GM18868 (cell line): ENCODE measurements around the gene VDR.
"Not testable (repeated sequence)": the region's sequence is repeated elsewhere in the genome, so short reads cannot be mapped to it uniquely, and the experiment has no call there.

Experiments used
- ATAC-seq: cut with Tn5 transposase; IDR thresholded peaks from one replicate; pipeline ENCODE4 v1.9.1; 2021; ENCODE audit warnings: mild to moderate bottlenecking, moderate library complexity; ENCODE audit not compliant: unreplicated experiment

VDR gene

GRCh38 chr12:47817272-47818006 lies 87.4 kb downstream of the VDR start:
- no peak for ATAC-seq

DNA sequence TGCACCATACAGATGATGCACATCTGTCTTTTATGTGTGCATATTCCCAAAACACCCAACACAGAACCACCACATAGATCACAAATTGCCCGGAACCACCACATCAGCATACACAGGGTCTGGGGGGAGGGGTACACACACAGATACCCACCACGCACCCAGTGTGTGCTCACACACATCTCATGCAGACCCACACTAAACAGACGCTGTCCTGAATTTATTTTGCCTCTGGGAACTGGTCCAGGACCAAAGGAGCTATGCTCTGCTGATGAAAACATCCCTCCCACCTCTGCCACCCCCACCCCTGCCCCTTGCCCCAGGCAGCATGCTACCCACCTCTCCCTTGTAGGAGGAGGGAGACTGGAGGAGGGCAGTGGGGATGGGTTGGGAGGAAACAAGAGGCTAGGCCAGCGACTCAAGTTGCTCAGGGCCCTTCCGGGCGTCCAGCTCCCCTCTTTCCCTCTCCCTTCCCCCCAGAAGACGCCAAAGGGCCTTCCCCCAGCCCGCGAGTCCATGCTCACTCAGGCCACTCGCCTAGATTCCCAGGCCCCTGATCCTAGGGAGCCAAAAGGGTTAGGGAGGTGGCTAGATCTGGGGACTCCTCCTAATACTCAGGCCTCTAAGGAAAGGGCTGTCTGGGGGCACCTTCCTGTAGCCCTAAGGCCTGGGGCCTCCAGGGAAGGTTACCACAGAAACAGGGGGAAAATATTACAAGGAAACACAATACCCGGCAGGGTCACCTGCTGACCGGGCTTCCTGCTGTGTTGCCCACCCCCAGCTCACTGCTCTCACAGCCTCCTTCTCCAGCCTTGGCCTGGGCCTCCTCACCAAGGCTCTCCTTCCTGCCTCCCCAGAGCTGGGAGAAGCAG lies 88.2 kb downstream of the VDR start:
- no peak for ATAC-seq

GRCh38 chr12:47815447-47815846 lies 89.3 kb downstream of the VDR start:
- not testable (repeated sequence) for ATAC-seq

GRCh38 chr12:47814539-47815170 lies 90.1 kb downstream of the VDR start:
- ATAC-seq: no peak

- peak; percentile 26 for ATAC-seq
Measured at GRCh38 chr12:47813511-47814196, 91.1 kb downstream of the VDR start.

GRCh38 chr12:47812797-47813510 lies 91.8 kb downstream of the VDR start:
- ATAC-seq: peak; percentile 71

GRCh38 chr12:47811581-47812484 lies 93.0 kb downstream of the VDR start:
- no peak for ATAC-seq

DNA sequence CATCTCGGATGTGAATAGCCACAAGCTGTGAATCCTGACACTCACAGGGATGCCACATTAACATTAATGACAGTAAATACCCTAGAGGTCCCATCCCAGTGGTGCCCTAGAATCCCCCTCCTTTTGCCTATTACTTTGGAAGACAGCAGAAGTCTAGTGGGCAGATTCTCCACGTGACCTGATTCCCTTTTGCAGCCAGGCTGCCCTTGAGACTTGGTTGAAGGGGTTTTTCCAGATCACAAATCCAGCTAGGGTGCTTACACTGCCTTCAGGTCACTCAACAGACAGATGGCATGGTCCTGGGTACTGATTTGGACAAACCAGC lies 93.8 kb downstream of the VDR start:
- ATAC-seq: no peak

DNA sequence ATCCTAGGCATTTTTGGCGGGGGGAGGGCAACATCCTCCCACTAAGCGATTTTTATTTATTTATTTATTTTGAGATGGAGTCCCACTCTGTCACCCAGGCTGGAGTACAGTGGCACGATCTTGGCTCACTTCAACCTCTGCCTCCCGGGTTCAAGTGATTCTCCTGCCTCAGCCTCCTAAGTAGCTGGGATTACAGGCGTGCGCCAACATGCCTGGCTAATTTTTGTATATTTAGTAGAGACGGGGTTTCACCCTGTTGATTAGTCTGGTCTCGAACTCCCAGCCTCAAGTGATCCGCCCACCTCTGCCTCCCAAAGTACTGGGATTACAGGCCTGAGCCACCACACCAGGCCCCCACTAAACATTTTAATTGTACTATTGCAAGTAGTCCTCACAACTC lies 95.3 kb downstream of the VDR start:
- not testable (repeated sequence) for ATAC-seq

DNA sequence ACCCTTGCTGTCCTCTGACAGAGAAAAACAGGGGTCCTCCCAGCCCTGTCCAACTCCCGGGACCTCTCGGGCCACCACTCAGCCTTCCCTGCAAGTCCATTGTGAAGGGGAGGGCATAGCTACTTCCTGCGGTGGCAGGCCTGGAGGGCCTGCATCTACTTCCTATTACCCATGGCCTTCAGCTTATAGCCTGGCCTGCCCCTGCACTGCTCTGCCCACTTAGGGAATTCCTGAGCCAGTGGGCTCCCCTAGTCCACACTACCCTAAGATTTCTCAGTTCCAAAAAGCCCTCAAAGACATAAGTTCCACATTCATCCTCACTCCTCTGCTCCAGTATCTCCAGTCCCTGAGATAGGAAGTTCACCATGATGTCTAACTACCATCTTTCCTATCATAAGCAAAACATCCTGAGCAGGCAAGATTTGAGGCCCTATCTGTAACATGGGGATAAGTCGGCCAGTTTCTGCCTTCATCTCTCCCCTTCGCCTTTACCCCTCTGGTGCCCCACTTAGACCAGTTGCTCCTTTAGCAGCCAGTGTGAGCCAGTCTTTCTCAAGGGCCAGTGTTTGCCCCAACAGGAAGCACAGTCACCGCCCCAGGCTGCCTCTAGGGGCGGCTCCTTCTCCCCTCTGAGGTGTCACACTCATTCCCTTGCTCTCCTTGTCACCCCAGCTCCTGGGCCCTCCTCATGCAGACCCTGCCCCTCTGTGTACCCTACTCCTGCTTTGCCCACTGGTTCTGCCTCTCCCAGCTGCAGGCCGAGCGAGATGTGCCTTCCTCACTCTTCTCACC lies 96.0 kb downstream of the VDR start:
- no peak for ATAC-seq

DNA sequence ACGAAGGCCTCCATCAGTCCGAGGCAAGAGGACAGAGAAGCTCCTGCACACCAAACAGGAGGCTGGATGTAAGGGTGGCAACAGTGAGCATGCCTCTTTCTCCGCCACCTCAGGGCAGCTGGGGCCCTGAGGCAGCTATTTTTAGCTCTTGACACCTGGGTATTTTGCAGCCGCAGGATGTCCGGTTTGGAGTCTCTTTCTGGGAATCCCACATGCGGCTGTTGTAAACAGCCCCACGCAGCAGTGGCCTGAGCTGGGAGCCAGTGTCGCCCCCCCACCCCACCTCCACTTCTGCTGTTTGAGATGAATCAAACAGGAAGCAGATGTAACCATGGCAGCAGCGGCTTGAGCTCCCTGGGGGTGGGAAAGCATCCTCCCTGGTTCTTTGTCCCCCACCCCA lies 96.7 kb downstream of the VDR start:
- ATAC-seq: peak; percentile 25

GRCh38 chr12:47807338-47807737 lies 97.5 kb downstream of the VDR start:
- no peak for ATAC-seq

- ATAC-seq: no peak
Measured at GRCh38 chr12:47805417-47805816, 99.4 kb downstream of the VDR start.

DNA sequence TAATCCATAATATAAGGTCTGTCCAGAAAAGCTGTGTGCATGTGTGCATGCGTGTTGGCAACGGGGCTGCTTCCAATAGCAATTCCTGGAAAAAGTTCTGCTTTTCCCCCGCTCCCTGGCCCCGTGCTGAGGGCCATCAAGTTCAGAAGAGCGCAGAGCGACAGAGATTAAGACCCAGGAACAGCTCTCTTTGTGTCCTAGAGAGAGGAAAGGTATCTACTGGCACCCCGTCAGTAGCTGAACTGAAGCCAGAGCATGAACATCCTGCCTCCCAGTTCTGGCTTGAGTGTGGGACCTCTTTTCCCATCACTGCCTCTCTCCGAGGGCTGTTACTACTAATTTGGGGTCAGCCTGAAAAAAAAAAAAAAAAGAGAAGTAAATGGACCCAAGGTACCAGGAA lies 100.6 kb downstream of the VDR start:
- no peak for ATAC-seq

DNA sequence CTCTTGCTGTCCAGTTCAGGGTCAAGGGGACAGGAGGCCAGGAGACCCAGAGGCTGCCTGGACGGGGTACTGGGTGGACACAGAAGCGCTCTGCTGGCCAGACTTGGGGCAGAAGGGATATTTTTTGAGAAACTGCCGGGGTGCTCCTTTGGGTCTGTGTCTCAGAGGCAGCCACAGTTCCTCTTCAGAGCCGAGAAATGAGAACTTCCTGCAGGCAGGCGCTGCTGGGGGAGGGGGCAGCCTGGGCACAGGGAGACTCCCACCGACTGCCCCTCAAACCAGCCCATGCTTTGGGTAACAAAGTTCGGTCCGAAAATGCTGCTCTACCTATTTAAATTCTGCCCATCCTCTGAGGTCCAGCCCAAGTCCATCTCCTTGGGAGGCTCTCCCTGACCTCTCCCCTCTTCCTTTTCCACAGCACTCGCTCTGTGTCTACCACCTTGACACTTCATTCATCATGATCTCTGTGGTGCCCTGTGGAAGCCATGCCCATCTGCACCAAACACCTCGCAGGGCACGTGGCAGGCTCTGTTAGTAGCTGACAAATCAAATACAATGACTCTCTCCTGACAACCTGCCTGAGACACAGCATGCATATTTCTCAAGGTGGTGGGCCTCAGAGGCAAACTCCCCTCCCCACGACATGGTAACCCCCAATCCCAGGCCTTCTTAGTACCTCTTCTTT lies 101.5 kb downstream of the VDR start:
- ATAC-seq: no peak

GRCh38 chr12:47802312-47802711 lies 102.5 kb downstream of the VDR start:
- no peak for ATAC-seq

- no peak for ATAC-seq
Measured at GRCh38 chr12:47801904-47802246, 102.9 kb downstream of the VDR start.

DNA sequence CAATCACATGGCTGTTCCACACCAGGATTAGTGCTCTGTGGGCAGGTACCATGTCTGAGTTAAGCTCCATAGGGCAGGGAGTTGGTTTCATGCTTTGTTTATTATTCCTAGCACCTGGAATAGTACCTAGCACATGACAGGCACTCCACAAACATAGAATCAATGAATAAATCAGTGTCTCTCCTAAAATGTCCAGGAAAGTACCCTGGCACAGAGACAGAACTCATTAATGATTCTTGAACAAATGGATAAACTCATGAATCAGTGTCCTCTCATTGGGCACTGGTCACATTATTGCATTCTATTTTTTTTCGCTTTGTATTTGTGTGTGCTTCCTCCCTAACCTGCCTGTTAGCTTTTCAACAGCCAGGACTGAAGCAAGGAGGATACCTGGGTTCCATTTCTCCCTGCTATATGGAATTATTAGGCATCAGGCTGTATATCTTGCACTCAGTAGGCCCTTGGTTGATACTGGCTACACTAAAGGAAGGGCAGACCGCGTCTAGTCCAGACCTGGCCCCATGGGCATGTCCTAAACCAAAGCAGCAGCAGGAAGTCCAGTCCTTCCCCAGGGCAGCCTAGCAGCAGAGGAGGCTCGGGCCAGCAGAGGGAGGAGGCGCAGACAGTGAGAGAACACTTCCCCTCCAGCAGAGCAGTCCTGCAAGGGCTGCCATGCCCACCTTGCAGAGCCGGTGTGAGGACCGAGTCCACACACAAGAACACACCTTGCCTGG lies 103.5 kb downstream of the VDR start:
- no peak for ATAC-seq
